Immature natural killer cell (primary cell): ENCODE measurements around the gene FAM180B. TPM values are rescaled to one million over a fixed set of nuclear protein-coding genes. Genes with fewer than 3 reads are reported as not detected.

ENCODE experiments used
- DNase-seq, 3 donors: peaks; one replicate each; pipeline ENCODE4 v3.0.0; 2022; ENCODE audit warnings: mixed read lengths in 1 of 3
- H3K27ac Mint-ChIP-seq, 6 donors: one replicate each; pipeline ENCODE4 v1.8.0; 2020; ENCODE audit warnings: mixed read lengths in 6 of 6, mild to moderate bottlenecking in 5 of 6, inconsistent platforms in 4 of 6, moderate library complexity in 3 of 6
- H3K27me3 Mint-ChIP-seq, 3 donors: one replicate each; pipeline ENCODE4 v1.8.0; 2020 to 2021; ENCODE audit warnings: low read depth in 3 of 3, mild to moderate bottlenecking in 3 of 3, mixed read lengths in 3 of 3, moderate library complexity in 3 of 3, inconsistent platforms in 1 of 3
- H3K36me3 Mint-ChIP-seq, 3 donors: one replicate each; pipeline ENCODE4 v1.8.0; 2020; ENCODE audit warnings: mixed read lengths in 3 of 3, inconsistent platforms in 2 of 3, mild to moderate bottlenecking in 2 of 3
- H3K4me1 Mint-ChIP-seq, 2 donors: one replicate each; pipeline ENCODE4 v1.8.0; 2020; ENCODE audit warnings: inconsistent platforms in 2 of 2, mild to moderate bottlenecking in 2 of 2, mixed read lengths in 2 of 2, moderate library complexity in 1 of 2
- H3K4me3 Mint-ChIP-seq, 5 donors: one replicate each; pipeline ENCODE4 v1.8.0; 2020; ENCODE audit warnings: mild to moderate bottlenecking in 5 of 5, mixed read lengths in 5 of 5, inconsistent platforms in 3 of 5, moderate library complexity in 3 of 5
- H3K9me3 Mint-ChIP-seq, 6 donors: one replicate each; pipeline ENCODE4 v1.8.0; 2020; ENCODE audit warnings: mild to moderate bottlenecking in 6 of 6, mixed read lengths in 6 of 6, inconsistent platforms in 4 of 6, moderate library complexity in 3 of 6
- polyA plus RNA-seq, 3 donors: library from polyadenylated mRNA; unstranded; fragments of 300-500 nt; fragmentation: Illumina TruSeq; gene quantifications; one replicate each; pipeline ENCODE4 v1.2.3, GENCODE V29; 2021

Gene FAM180B
- polyA plus RNA-seq, 3 donors from 2014 or later = not detected

GRCh38 chr11:47593492-47593933, 7.0 kb downstream of the FAM180B start:
- DNase-seq = no peak
- Mint-ChIP-seq H3K9me3 (no peaks in the 10 kb centered on the region), H3K4me3 (no peak overlapping the region), H3K4me1 (peaks cover 0 to 7% of the 10 kb centered on the region in 2 donors), H3K36me3 (no peaks in the 10 kb centered on the region), H3K27ac (no peak overlapping the region), H3K27me3 (peaks cover 10 to 14% (median 12%) of the 10 kb centered on the region in 3 donors)

- no peak within 1 kb of the TSS for H3K27ac Mint-ChIP-seq
- no peaks in the 10 kb centered on the region for H3K9me3 Mint-ChIP-seq
- H3K27me3 Mint-ChIP-seq = peaks cover 10 to 14% (median 12%) of the 10 kb centered on the region in 3 donors
- H3K36me3 Mint-ChIP-seq = peaks cover 2 to 3% (median 2%) of the 10 kb centered on the region in 3 donors
- DNase-seq = no peak
- H3K4me3 Mint-ChIP-seq = no peak within 1 kb of the TSS
- H3K4me1 Mint-ChIP-seq = peaks cover 0 to 7% of the 10 kb centered on the region in 2 donors
Observed at GRCh38 chr11:47593934-47594855, 7.7 kb downstream of the FAM180B start, which contains the start of gene C1QTNF4. C1QTNF4 (minus strand) TSS chr11:47594411; CDS start chr11:47590810, 3,601 bp downstream.

GRCh38 chr11:47595029-47595428, 8.6 kb downstream of the FAM180B start:
- peaks cover 4 to 6% (median 4%) of the 10 kb centered on the region in 3 donors for H3K36me3 Mint-ChIP-seq
- DNase-seq = no peak
- no peak overlapping the region for H3K4me3 Mint-ChIP-seq
- peaks cover 0 to 7% of the 10 kb centered on the region in 2 donors for H3K4me1 Mint-ChIP-seq
- no peak overlapping the region for H3K27ac Mint-ChIP-seq
- no peaks in the 10 kb centered on the region for H3K9me3 Mint-ChIP-seq
- peaks cover 10 to 17% (median 12%) of the 10 kb centered on the region in 3 donors for H3K27me3 Mint-ChIP-seq

- Mint-ChIP-seq H3K27me3 (peaks cover 10 to 17% (median 12%) of the 10 kb centered on the region in 3 donors), H3K36me3 (peaks cover 4 to 6% (median 4%) of the 10 kb centered on the region in 3 donors), H3K4me3 (no peak overlapping the region), H3K27ac (no peak overlapping the region), H3K4me1 (peaks cover 0 to 7% of the 10 kb centered on the region in 2 donors), H3K9me3 (no peaks in the 10 kb centered on the region)
- no peak for DNase-seq
Observed at GRCh38 chr11:47595967-47596366, 9.5 kb downstream of the FAM180B start.

- Mint-ChIP-seq H3K9me3 (no peaks in the 10 kb centered on the region), H3K27me3 (peaks cover 0 to 10% (median 3%) of the 10 kb centered on the region in 3 donors), H3K4me1 (no peaks in the 10 kb centered on the region), H3K4me3 (no peak overlapping the region), H3K27ac (no peak overlapping the region), H3K36me3 (peaks cover 4 to 6% (median 4%) of the 10 kb centered on the region in 3 donors)
- DNase-seq = no peak
Observed at GRCh38 chr11:47599902-47600301, 13.4 kb downstream of the FAM180B start.

- Mint-ChIP-seq H3K36me3 (peaks cover 4 to 19% (median 18%) of the 10 kb centered on the region in 3 donors), H3K27me3 (peaks cover under 1 to 5% (median 2%) of the 10 kb centered on the region in 3 donors), H3K4me3 (no peak overlapping the region), H3K4me1 (no peaks in the 10 kb centered on the region), H3K27ac (no peak overlapping the region), H3K9me3 (no peaks in the 10 kb centered on the region)
- DNase-seq = no peak
Observed at GRCh38 chr11:47603295-47603694, 16.8 kb downstream of the FAM180B start.

- no peaks in the 10 kb centered on the region for H3K9me3 Mint-ChIP-seq
- peaks cover 7 to 29% (median 26%) of the 10 kb centered on the region in 3 donors for H3K36me3 Mint-ChIP-seq
- H3K4me3 Mint-ChIP-seq = no peak overlapping the region
- peaks cover 2 to 3% (median 2%) of the 10 kb centered on the region in 3 donors for H3K27me3 Mint-ChIP-seq
- H3K4me1 Mint-ChIP-seq = peaks cover 0 to 6% of the 10 kb centered on the region in 2 donors
- no peak for DNase-seq
- no peak overlapping the region for H3K27ac Mint-ChIP-seq
Observed at GRCh38 chr11:47605921-47606320, 19.4 kb downstream of the FAM180B start.

GRCh38 chr11:47606731-47607130, 20.3 kb downstream of the FAM180B start:
- Mint-ChIP-seq H3K36me3 (peaks cover 10 to 37% (median 30%) of the 10 kb centered on the region in 3 donors), H3K9me3 (no peaks in the 10 kb centered on the region), H3K4me3 (no peak overlapping the region), H3K4me1 (peaks cover 0 to 6% of the 10 kb centered on the region in 2 donors), H3K27ac (no peak overlapping the region), H3K27me3 (peaks cover 2 to 5% (median 3%) of the 10 kb centered on the region in 3 donors)
- DNase-seq = no peak

- H3K27ac Mint-ChIP-seq = no peak overlapping the region
- no peaks in the 10 kb centered on the region for H3K9me3 Mint-ChIP-seq
- H3K4me3 Mint-ChIP-seq = no peak overlapping the region
- peaks cover 2 to 3% (median 3%) of the 10 kb centered on the region in 3 donors for H3K27me3 Mint-ChIP-seq
- no peak for DNase-seq
- peaks cover 0 to 6% of the 10 kb centered on the region in 2 donors for H3K4me1 Mint-ChIP-seq
- peaks cover 11 to 37% (median 30%) of the 10 kb centered on the region in 3 donors for H3K36me3 Mint-ChIP-seq
Observed at GRCh38 chr11:47607380-47607779, 20.9 kb downstream of the FAM180B start.

- H3K27ac Mint-ChIP-seq = no peak overlapping the region
- peaks cover 2 to 5% (median 3%) of the 10 kb centered on the region in 3 donors for H3K27me3 Mint-ChIP-seq
- H3K4me1 Mint-ChIP-seq = peaks cover 0 to 6% of the 10 kb centered on the region in 2 donors
- H3K9me3 Mint-ChIP-seq = no peaks in the 10 kb centered on the region
- no peak for DNase-seq
- peaks cover 11 to 42% (median 30%) of the 10 kb centered on the region in 3 donors for H3K36me3 Mint-ChIP-seq
- no peak overlapping the region for H3K4me3 Mint-ChIP-seq
Observed at GRCh38 chr11:47609675-47610074, 23.2 kb downstream of the FAM180B start.

- Mint-ChIP-seq H3K9me3 (no peaks in the 10 kb centered on the region), H3K27ac (no peak overlapping the region), H3K36me3 (peaks cover 11 to 37% (median 24%) of the 10 kb centered on the region in 3 donors), H3K4me1 (peaks cover 12 to 20% of the 10 kb centered on the region in 2 donors), H3K27me3 (peaks cover 8 to 13% (median 8%) of the 10 kb centered on the region in 3 donors), H3K4me3 (no peak overlapping the region)
- DNase-seq = no peak
Observed at GRCh38 chr11:47611348-47611794, 24.9 kb downstream of the FAM180B start.

GRCh38 chr11:47615249-47615648, 28.8 kb downstream of the FAM180B start:
- H3K27ac Mint-ChIP-seq = no peak overlapping the region
- peaks cover 4 to 13% (median 8%) of the 10 kb centered on the region in 3 donors for H3K27me3 Mint-ChIP-seq
- no peak for DNase-seq
- H3K36me3 Mint-ChIP-seq = peaks cover 9 to 40% (median 22%) of the 10 kb centered on the region in 3 donors
- peaks cover 18 to 23% of the 10 kb centered on the region in 2 donors for H3K4me1 Mint-ChIP-seq
- no peaks in the 10 kb centered on the region for H3K9me3 Mint-ChIP-seq
- H3K4me3 Mint-ChIP-seq = peak overlapping the region in 3 of 5 donors; percentile 73 to 90 (median 87)

- Mint-ChIP-seq H3K36me3 (peaks cover 13 to 31% (median 20%) of the 10 kb centered on the region in 3 donors), H3K4me1 (peaks cover 18 to 23% of the 10 kb centered on the region in 2 donors), H3K4me3 (peak overlapping the region; percentile 15 to 90 (median 76)), H3K9me3 (no peaks in the 10 kb centered on the region), H3K27me3 (peaks cover 4 to 10% (median 8%) of the 10 kb centered on the region in 3 donors), H3K27ac (no peak overlapping the region)
- peak in 1 of 3 donors; percentile 9 for DNase-seq
Observed at GRCh38 chr11:47616726-47617416, 30.4 kb downstream of the FAM180B start.
